Endodermal cell (in vitro differentiated cells): ENCODE measurements around the gene DTX1. TPM values are rescaled to one million over a fixed set of nuclear protein-coding genes. Genes with fewer than 3 reads are reported as not detected.
A peak's percentile ranks its signal among the peaks of the same experiment; 100 is the strongest.

Experiments
- DNase-seq: peaks from one replicate; pipeline ENCODE4 v3.0.0-alpha.2; 2017
- H3K27ac ChIP-seq: 2 replicates; pipeline ENCODE4 v1.5.1; 2013; ENCODE audit warnings: mild to moderate bottlenecking, low read depth, low read length, moderate library complexity
- H3K27me3 ChIP-seq: 2 replicates; pipeline ENCODE4 v1.6.1; 2013; ENCODE audit warnings: mild to moderate bottlenecking, low read length, moderate library complexity; ENCODE audit not compliant: insufficient read depth, control insufficient read depth, poor library complexity, severe bottlenecking
- H3K36me3 ChIP-seq: 2 replicates; pipeline ENCODE4 v1.7.0; 2013; ENCODE audit warnings: mild to moderate bottlenecking, low read length, moderate library complexity; ENCODE audit not compliant: control insufficient read depth, insufficient read depth
- H3K4me1 ChIP-seq: one replicate; pipeline ENCODE4 v1.7.0; 2013; ENCODE audit warnings: low read length; ENCODE audit not compliant: control insufficient read depth, insufficient read depth
- H3K4me3 ChIP-seq: 2 replicates; pipeline ENCODE4 v1.5.1; 2013; ENCODE audit warnings: mild to moderate bottlenecking, low read length, moderate library complexity
- H3K9ac ChIP-seq: 2 replicates; pipeline ENCODE4 v1.6.1; 2013; ENCODE audit warnings: mild to moderate bottlenecking, low read length, moderate library complexity; ENCODE audit not compliant: poor library complexity, severe bottlenecking; ENCODE audit errors: extremely low read depth
- H3K9me3 ChIP-seq: 2 replicates; pipeline ENCODE4 v1.6.1; 2013; ENCODE audit warnings: mild to moderate bottlenecking, low read length, moderate library complexity; ENCODE audit not compliant: control insufficient read depth
- H3K27ac Mint-ChIP-seq: 2 replicates; pipeline ENCODE4 v1.8.0; 2020; ENCODE audit warnings: mixed read lengths
- H3K27me3 Mint-ChIP-seq: 2 replicates; pipeline ENCODE4 v1.8.0; 2021; ENCODE audit warnings: mild to moderate bottlenecking, mixed read lengths; ENCODE audit not compliant: insufficient read depth
- H3K36me3 Mint-ChIP-seq: 2 replicates; pipeline ENCODE4 v1.8.0; 2020; ENCODE audit warnings: low read depth, mixed read lengths
- H3K4me1 Mint-ChIP-seq: 2 replicates; pipeline ENCODE4 v1.8.0; 2020; ENCODE audit warnings: mixed read lengths
- H3K4me3 Mint-ChIP-seq: 2 replicates; pipeline ENCODE4 v1.8.0; 2020; ENCODE audit warnings: mild to moderate bottlenecking, moderate library complexity, mixed read lengths
- H3K9me3 Mint-ChIP-seq: 2 replicates; pipeline ENCODE4 v1.8.0; 2020; ENCODE audit warnings: mild to moderate bottlenecking, mixed read lengths
- WGBS, 2 experiments: methylation state at CpG; one replicate each; pipeline versions ENCODE4 v1.1.5 to v1.1.7; 2013; ENCODE audit warnings: missing lambda C conversion rate in 2 of 2, mixed read lengths in 1 of 2; ENCODE audit not compliant: insufficient coverage in 1 of 2, insufficient read length in 1 of 2; 5-methylcytosine and 5-hydroxymethylcytosine counted together
- total RNA-seq, 2 donors: library from RNA; stranded (reverse); fragmentation: NEBNext Ultra II Directional in 1 of 2; extraction: Animal tissue kit (Norgen Biotek cat#: 25700) in 1 of 2; gene quantifications; 2 replicates in 1 of 2; 3 replicates in 1 of 2; pipeline ENCODE4 v1.2.1, GENCODE V29; 2021
- TF ChIP-seq, protein P1 (sequence below): fragments of 200-600 bp; sonication (generic); conservative IDR thresholded peaks from 2 replicates; pipeline ENCODE4 v1.5.0; 2021; ENCODE audit warnings: antibody characterized with exemption, mild to moderate bottlenecking

The DTX1 gene
- total RNA-seq, 2 donors from 2014 or later = 3.3 to 4.9 TPM

GRCh38 chr12:113102811-113103210 is 46.3 kb downstream of the DTX1 start:
- no peak overlapping the region for H3K9ac ChIP-seq
- no peak for DNase-seq
- no peak overlapping the region for H3K4me3 ChIP-seq
- no peaks in the 10 kb centered on the region for H3K9me3 ChIP-seq
- H3K27me3 ChIP-seq = peaks cover 7% of the 10 kb centered on the region
- H3K4me3 Mint-ChIP-seq = no peak overlapping the region
- no peaks in the 10 kb centered on the region for H3K36me3 Mint-ChIP-seq
- H3K4me1 ChIP-seq = no peaks in the 10 kb centered on the region
- 70 to 93% methylated on average over 2 to 4 of the region's 5 CpGs for WGBS, 2 experiments
- TF ChIP-seq, protein P1, sequence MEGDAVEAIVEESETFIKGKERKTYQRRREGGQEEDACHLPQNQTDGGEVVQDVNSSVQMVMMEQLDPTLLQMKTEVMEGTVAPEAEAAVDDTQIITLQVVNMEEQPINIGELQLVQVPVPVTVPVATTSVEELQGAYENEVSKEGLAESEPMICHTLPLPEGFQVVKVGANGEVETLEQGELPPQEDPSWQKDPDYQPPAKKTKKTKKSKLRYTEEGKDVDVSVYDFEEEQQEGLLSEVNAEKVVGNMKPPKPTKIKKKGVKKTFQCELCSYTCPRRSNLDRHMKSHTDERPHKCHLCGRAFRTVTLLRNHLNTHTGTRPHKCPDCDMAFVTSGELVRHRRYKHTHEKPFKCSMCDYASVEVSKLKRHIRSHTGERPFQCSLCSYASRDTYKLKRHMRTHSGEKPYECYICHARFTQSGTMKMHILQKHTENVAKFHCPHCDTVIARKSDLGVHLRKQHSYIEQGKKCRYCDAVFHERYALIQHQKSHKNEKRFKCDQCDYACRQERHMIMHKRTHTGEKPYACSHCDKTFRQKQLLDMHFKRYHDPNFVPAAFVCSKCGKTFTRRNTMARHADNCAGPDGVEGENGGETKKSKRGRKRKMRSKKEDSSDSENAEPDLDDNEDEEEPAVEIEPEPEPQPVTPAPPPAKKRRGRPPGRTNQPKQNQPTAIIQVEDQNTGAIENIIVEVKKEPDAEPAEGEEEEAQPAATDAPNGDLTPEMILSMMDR = no peak
- no peak overlapping the region for H3K27ac Mint-ChIP-seq
- H3K9me3 Mint-ChIP-seq = no peaks in the 10 kb centered on the region
- H3K27me3 Mint-ChIP-seq = peaks cover 14% of the 10 kb centered on the region
- no peaks in the 10 kb centered on the region for H3K36me3 ChIP-seq
- peaks cover 2% of the 10 kb centered on the region for H3K4me1 Mint-ChIP-seq
- no peak overlapping the region for H3K27ac ChIP-seq

GRCh38 chr12:113103756-113104450 is 47.4 kb downstream of the DTX1 start:
- no peak overlapping the region for H3K27ac ChIP-seq
- peak; percentile 97 for DNase-seq
- Mint-ChIP-seq H3K4me3 (peak overlapping the region; percentile 63), H3K36me3 (no peaks in the 10 kb centered on the region), H3K4me1 (no peaks in the 10 kb centered on the region), H3K27me3 (peaks cover 14% of the 10 kb centered on the region), H3K9me3 (no peaks in the 10 kb centered on the region), H3K27ac (peak overlapping the region; percentile 39)
- no peaks in the 10 kb centered on the region for H3K36me3 ChIP-seq
- H3K9ac ChIP-seq = no peak overlapping the region
- H3K4me3 ChIP-seq = peak overlapping the region; percentile 73
- 7 to 13% methylated on average over 15 to 43 of the region's 43 CpGs for WGBS, 2 experiments
- TF ChIP-seq, protein P1 = peak; percentile 63
- H3K27me3 ChIP-seq = peaks cover 7% of the 10 kb centered on the region
- no peaks in the 10 kb centered on the region for H3K4me1 ChIP-seq
- H3K9me3 ChIP-seq = no peaks in the 10 kb centered on the region

GRCh38 chr12:113104953-113105510 is 48.5 kb downstream of the DTX1 start:
- no peak for DNase-seq

More at GRCh38 chr12:113104953-113105510, 48.5 kb downstream of the DTX1 start:
- H3K27me3 Mint-ChIP-seq = peaks cover 14% of the 10 kb centered on the region
- no peak overlapping the region for H3K27ac Mint-ChIP-seq
- H3K9me3 Mint-ChIP-seq = no peaks in the 10 kb centered on the region
- Histone ChIP-seq H3K36me3 (no peaks in the 10 kb centered on the region), H3K27me3 (peaks cover 7% of the 10 kb centered on the region), H3K27ac (no peak overlapping the region), H3K9me3 (no peaks in the 10 kb centered on the region), H3K9ac (no peak overlapping the region), H3K4me1 (peaks cover 4% of the 10 kb centered on the region), H3K4me3 (no peak overlapping the region)
- TF ChIP-seq, protein P1 = no peak
- no peak overlapping the region for H3K4me3 Mint-ChIP-seq
- no peaks in the 10 kb centered on the region for H3K36me3 Mint-ChIP-seq
- peaks cover 7% of the 10 kb centered on the region for H3K4me1 Mint-ChIP-seq
- 91 to 92% methylated on average over 13 of the region's 13 CpGs for WGBS, 2 experiments
